SK-N-SH treated with all-trans-retinoic acid at 6 μM for 48 hours (cell line): ENCODE measurements around the gene UGT1A10.
"Not testable (repeated sequence)": the region's sequence is repeated elsewhere in the genome, so short reads cannot be mapped to it uniquely, and the experiment has no call there.

Experiments used
- ATAC-seq: fragments of 200-7000 bp; cut with Tn5 transposase; 3 replicates; pipeline ENCODE4 v1.9.1; 2020; ENCODE audit warnings: mild to moderate bottlenecking, moderate library complexity
- ARNTL ChIP-seq: fragments of 450-650 bp; formaldehyde crosslinking; IDR thresholded peaks from 2 replicates; pipeline ENCODE4 v1.5.0; 2020; ENCODE audit warnings: low read depth, mild to moderate bottlenecking, moderate library complexity, borderline replicate concordance
- BACH2 ChIP-seq: fragments of 250-450 bp; sonication (Bioruptor Pico); IDR thresholded peaks from 2 replicates; pipeline ENCODE4 v1.9.0; 2021; ENCODE audit warnings: mild to moderate bottlenecking, borderline replicate concordance
- CREB5 ChIP-seq: fragments of 250-450 bp; sonication (Bioruptor Pico); IDR thresholded peaks from 2 replicates; pipeline ENCODE4 v1.5.1; 2020; ENCODE audit warnings: low read depth, mild to moderate bottlenecking, moderate library complexity
- CSDC2 ChIP-seq: fragments of 250-450 bp; sonication (Bioruptor Pico); IDR thresholded peaks from 2 replicates; pipeline ENCODE4 v1.5.0; 2020; ENCODE audit warnings: mild to moderate bottlenecking, moderate library complexity
- CSRNP3 ChIP-seq: fragments of 250-450 bp; sonication (Bioruptor Pico); IDR thresholded peaks from 2 replicates; pipeline ENCODE4 v1.5.1; 2021; ENCODE audit warnings: mild to moderate bottlenecking, moderate library complexity
- ESRRG ChIP-seq: fragments of 250-450 bp; sonication (Bioruptor Pico); IDR thresholded peaks from 2 replicates; pipeline ENCODE4 v1.6.1; 2021; ENCODE audit warnings: mild to moderate bottlenecking
- GLIS3 ChIP-seq: fragments of 250-450 bp; sonication (Bioruptor Pico); IDR thresholded peaks from 2 replicates; pipeline ENCODE4 v1.5.0; 2020; ENCODE audit warnings: mild to moderate bottlenecking, moderate library complexity
- ISL1 ChIP-seq: fragments of 250-450 bp; sonication (Bioruptor Pico); IDR thresholded peaks from 2 replicates; pipeline ENCODE4 v2.1.2; 2022; ENCODE audit warnings: mild to moderate bottlenecking, moderate library complexity
- OSR1 ChIP-seq: fragments of 250-450 bp; sonication (Bioruptor Pico); IDR thresholded peaks from 2 replicates; pipeline ENCODE4 v1.8.0; 2022; ENCODE audit warnings: moderate library complexity, mild to moderate bottlenecking, inconsistent platforms
- POU6F1 ChIP-seq: fragments of 250-450 bp; sonication (Bioruptor Pico); IDR thresholded peaks from 2 replicates; pipeline ENCODE4 v1.8.0; 2021; ENCODE audit warnings: low read depth, mild to moderate bottlenecking, moderate library complexity, borderline replicate concordance
- PPARA ChIP-seq: fragments of 250-450 bp; sonication (Bioruptor Pico); IDR thresholded peaks from 2 replicates; pipeline ENCODE4 v1.5.0; 2020; ENCODE audit warnings: mild to moderate bottlenecking, borderline replicate concordance
- RARB ChIP-seq: fragments of 250-450 bp; sonication (Bioruptor Pico); IDR thresholded peaks from 2 replicates; pipeline ENCODE4 v1.8.0; 2021; ENCODE audit warnings: mild to moderate bottlenecking, moderate library complexity
- SNAI2 ChIP-seq: fragments of 250-450 bp; sonication (Bioruptor Pico); IDR thresholded peaks from 2 replicates; pipeline ENCODE4 v1.5.0; 2020; ENCODE audit warnings: mild to moderate bottlenecking, moderate library complexity
- TOX ChIP-seq: fragments of 250-450 bp; sonication (Bioruptor Pico); IDR thresholded peaks from 2 replicates; pipeline ENCODE4 v1.8.0; 2021; ENCODE audit warnings: mild to moderate bottlenecking, moderate library complexity, borderline replicate concordance
- ZC3H10 ChIP-seq: fragments of 250-450 bp; sonication (Bioruptor Pico); IDR thresholded peaks from 2 replicates; pipeline ENCODE4 v1.5.1; 2021; ENCODE audit warnings: mild to moderate bottlenecking, moderate library complexity
- ZFP3 ChIP-seq: fragments of 250-450 bp; sonication (Bioruptor Pico); IDR thresholded peaks from 2 replicates; pipeline ENCODE4 v1.5.0; 2020; ENCODE audit warnings: mild to moderate bottlenecking, moderate library complexity
- ZFP30 ChIP-seq: fragments of 450-650 bp; formaldehyde crosslinking; IDR thresholded peaks from 2 replicates; pipeline ENCODE4 v1.5.0; 2022; ENCODE audit warnings: mild to moderate bottlenecking, moderate library complexity
- ZNF565 ChIP-seq: fragments of 450-650 bp; formaldehyde crosslinking; conservative IDR thresholded peaks from 2 replicates; pipeline ENCODE4 v1.5.0; 2020; ENCODE audit warnings: low read depth, mild to moderate bottlenecking, moderate library complexity
- ZNF70 ChIP-seq: fragments of 450-650 bp; formaldehyde crosslinking; IDR thresholded peaks from 2 replicates; pipeline ENCODE4 v1.5.0; 2020; ENCODE audit warnings: mild to moderate bottlenecking, moderate library complexity
- ZNF8 ChIP-seq: fragments of 450-650 bp; formaldehyde crosslinking; IDR thresholded peaks from 2 replicates; pipeline ENCODE4 v1.5.0; 2020; ENCODE audit warnings: mild to moderate bottlenecking, moderate library complexity

The UGT1A10 gene

GRCh38 chr2:233627331-233628025 is 8.8 kb upstream of the UGT1A10 start:
- TF ChIP-seq OSR1 (CRISPR knock-in tag) (no peak), BACH2 (CRISPR knock-in tag) (no peak), RARB (CRISPR knock-in tag) (no peak), POU6F1 (CRISPR knock-in tag) (no peak), ZNF565 (CRISPR knock-in tag) (no peak), ZC3H10 (CRISPR knock-in tag) (no peak), ZFP3 (CRISPR knock-in tag) (no peak), ARNTL (CRISPR knock-in tag) (no peak), PPARA (CRISPR knock-in tag) (no peak), ZFP30 (CRISPR knock-in tag) (no peak), CSDC2 (CRISPR knock-in tag) (no peak), GLIS3 (CRISPR knock-in tag) (no peak), ESRRG (CRISPR knock-in tag) (no peak)
- no peak for ATAC-seq

GRCh38 chr2:233638836-233639235 is 2.6 kb downstream of the UGT1A10 start:
- ATAC-seq, result no peak
- no peak for TF ChIP-seq RARB (CRISPR knock-in tag)
- no peak for TF ChIP-seq CSRNP3 (CRISPR knock-in tag)
- TF ChIP-seq ZNF70 (CRISPR knock-in tag), result no peak
- TF ChIP-seq ZC3H10 (CRISPR knock-in tag), result no peak
- TF ChIP-seq ZNF565 (CRISPR knock-in tag), result no peak
- TF ChIP-seq TOX (CRISPR knock-in tag), result no peak
- TF ChIP-seq CREB5 (CRISPR knock-in tag), result no peak
- TF ChIP-seq ZFP3 (CRISPR knock-in tag), result no peak
- TF ChIP-seq BACH2 (CRISPR knock-in tag), result no peak

- TF ChIP-seq TOX (CRISPR knock-in tag) (no peak), SNAI2 (CRISPR knock-in tag) (no peak)
- ATAC-seq, result no peak
Observed at GRCh38 chr2:233639860-233640259, 3.6 kb downstream of the UGT1A10 start.

GRCh38 chr2:233643128-233643527 is 6.9 kb downstream of the UGT1A10 start:
- no peak for ATAC-seq
- TF ChIP-seq ZFP3 (CRISPR knock-in tag), result no peak
- no peak for TF ChIP-seq BACH2 (CRISPR knock-in tag)
- no peak for TF ChIP-seq PPARA (CRISPR knock-in tag)
- no peak for TF ChIP-seq OSR1 (CRISPR knock-in tag)
- no peak for TF ChIP-seq ARNTL (CRISPR knock-in tag)
- no peak for TF ChIP-seq SNAI2 (CRISPR knock-in tag)
- TF ChIP-seq, all 23 proteins: peak for 0

GRCh38 chr2:233646033-233646432 is 9.8 kb downstream of the UGT1A10 start:
- not testable (repeated sequence) for ATAC-seq

GRCh38 chr2:233650981-233651380 is 14.7 kb downstream of the UGT1A10 start:
- no peak for TF ChIP-seq ZNF8 (CRISPR knock-in tag)
- TF ChIP-seq CSDC2 (CRISPR knock-in tag), result no peak
- TF ChIP-seq ISL1 (CRISPR knock-in tag), result no peak
- TF ChIP-seq PPARA (CRISPR knock-in tag), result no peak
- no peak for TF ChIP-seq CSRNP3 (CRISPR knock-in tag)
- TF ChIP-seq ARNTL (CRISPR knock-in tag), result no peak
- TF ChIP-seq ZNF70 (CRISPR knock-in tag), result no peak
- ATAC-seq, result no peak
